SK-N-SH treated with all-trans-retinoic acid at 6 μM for 48 hours (cell line): ENCODE results near the gene KAT6B.

Source experiments
- CREB5 ChIP-seq: fragments of 250-450 bp; sonication (Bioruptor Pico); IDR thresholded peaks from 2 replicates; pipeline ENCODE4 v1.5.1; 2020; ENCODE audit warnings: low read depth, mild to moderate bottlenecking, moderate library complexity
- CSDC2 ChIP-seq: fragments of 250-450 bp; sonication (Bioruptor Pico); IDR thresholded peaks from 2 replicates; pipeline ENCODE4 v1.5.0; 2020; ENCODE audit warnings: mild to moderate bottlenecking, moderate library complexity
- CSRNP3 ChIP-seq: fragments of 250-450 bp; sonication (Bioruptor Pico); IDR thresholded peaks from 2 replicates; pipeline ENCODE4 v1.5.1; 2021; ENCODE audit warnings: mild to moderate bottlenecking, moderate library complexity
- ISL1 ChIP-seq: fragments of 250-450 bp; sonication (Bioruptor Pico); IDR thresholded peaks from 2 replicates; pipeline ENCODE4 v2.1.2; 2022; ENCODE audit warnings: mild to moderate bottlenecking, moderate library complexity
- PPARA ChIP-seq: fragments of 250-450 bp; sonication (Bioruptor Pico); IDR thresholded peaks from 2 replicates; pipeline ENCODE4 v1.5.0; 2020; ENCODE audit warnings: mild to moderate bottlenecking, borderline replicate concordance
- RARB ChIP-seq: fragments of 250-450 bp; sonication (Bioruptor Pico); IDR thresholded peaks from 2 replicates; pipeline ENCODE4 v1.8.0; 2021; ENCODE audit warnings: mild to moderate bottlenecking, moderate library complexity
- SNAI2 ChIP-seq: fragments of 250-450 bp; sonication (Bioruptor Pico); IDR thresholded peaks from 2 replicates; pipeline ENCODE4 v1.5.0; 2020; ENCODE audit warnings: mild to moderate bottlenecking, moderate library complexity
- TSHZ2 ChIP-seq: fragments of 250-450 bp; sonication (Bioruptor Pico); IDR thresholded peaks from 2 replicates; pipeline ENCODE4 v1.5.0; 2020; ENCODE audit warnings: mild to moderate bottlenecking, moderate library complexity
- ZC3H10 ChIP-seq: fragments of 250-450 bp; sonication (Bioruptor Pico); IDR thresholded peaks from 2 replicates; pipeline ENCODE4 v1.5.1; 2021; ENCODE audit warnings: mild to moderate bottlenecking, moderate library complexity
- ZFP3 ChIP-seq: fragments of 250-450 bp; sonication (Bioruptor Pico); IDR thresholded peaks from 2 replicates; pipeline ENCODE4 v1.5.0; 2020; ENCODE audit warnings: mild to moderate bottlenecking, moderate library complexity
- ZFP30 ChIP-seq: fragments of 450-650 bp; formaldehyde crosslinking; IDR thresholded peaks from 2 replicates; pipeline ENCODE4 v1.5.0; 2022; ENCODE audit warnings: mild to moderate bottlenecking, moderate library complexity
- ZNF565 ChIP-seq: fragments of 450-650 bp; formaldehyde crosslinking; conservative IDR thresholded peaks from 2 replicates; pipeline ENCODE4 v1.5.0; 2020; ENCODE audit warnings: low read depth, mild to moderate bottlenecking, moderate library complexity
- ZNF70 ChIP-seq: fragments of 450-650 bp; formaldehyde crosslinking; IDR thresholded peaks from 2 replicates; pipeline ENCODE4 v1.5.0; 2020; ENCODE audit warnings: mild to moderate bottlenecking, moderate library complexity
- TF ChIP-seq, protein P1 (sequence below): fragments of 250-450 bp; sonication (Bioruptor Pico); IDR thresholded peaks from 2 replicates; pipeline ENCODE4 v1.8.0; 2020; ENCODE audit warnings: mild to moderate bottlenecking, moderate library complexity, borderline replicate concordance

DNA sequence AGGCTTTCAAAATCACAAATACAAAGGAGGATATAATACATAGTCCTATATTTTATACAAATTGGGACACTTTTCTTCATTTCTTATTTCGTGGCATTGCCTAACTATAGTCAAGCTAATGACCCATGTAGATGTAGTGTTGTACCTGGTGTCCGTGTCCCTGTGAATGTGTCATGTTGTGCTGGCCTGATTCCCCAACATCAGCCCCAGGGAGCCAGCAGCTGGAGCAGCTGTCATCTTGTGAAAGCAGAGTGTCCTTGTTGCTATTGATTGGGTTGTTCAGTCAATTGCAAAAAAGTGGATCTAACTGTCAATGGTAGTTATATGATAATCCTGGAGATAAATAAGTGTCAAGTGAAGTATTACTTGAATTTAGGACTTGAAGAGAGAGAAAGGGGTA lies 86.3 kb downstream of the KAT6B start:
- TF ChIP-seq CSDC2 (CRISPR knock-in tag) (no peak), CREB5 (CRISPR knock-in tag) (no peak), SNAI2 (CRISPR knock-in tag) (no peak), ZFP30 (CRISPR knock-in tag) (no peak), ZC3H10 (CRISPR knock-in tag) (no peak), PPARA (no peak), ZFP3 (CRISPR knock-in tag) (no peak), TSHZ2 (CRISPR knock-in tag) (no peak), RARB (CRISPR knock-in tag) (no peak), ZNF70 (CRISPR knock-in tag) (no peak), CSRNP3 (CRISPR knock-in tag) (no peak), ISL1 (CRISPR knock-in tag) (no peak), ZNF565 (CRISPR knock-in tag) (no peak)
- TF ChIP-seq, protein P1, sequence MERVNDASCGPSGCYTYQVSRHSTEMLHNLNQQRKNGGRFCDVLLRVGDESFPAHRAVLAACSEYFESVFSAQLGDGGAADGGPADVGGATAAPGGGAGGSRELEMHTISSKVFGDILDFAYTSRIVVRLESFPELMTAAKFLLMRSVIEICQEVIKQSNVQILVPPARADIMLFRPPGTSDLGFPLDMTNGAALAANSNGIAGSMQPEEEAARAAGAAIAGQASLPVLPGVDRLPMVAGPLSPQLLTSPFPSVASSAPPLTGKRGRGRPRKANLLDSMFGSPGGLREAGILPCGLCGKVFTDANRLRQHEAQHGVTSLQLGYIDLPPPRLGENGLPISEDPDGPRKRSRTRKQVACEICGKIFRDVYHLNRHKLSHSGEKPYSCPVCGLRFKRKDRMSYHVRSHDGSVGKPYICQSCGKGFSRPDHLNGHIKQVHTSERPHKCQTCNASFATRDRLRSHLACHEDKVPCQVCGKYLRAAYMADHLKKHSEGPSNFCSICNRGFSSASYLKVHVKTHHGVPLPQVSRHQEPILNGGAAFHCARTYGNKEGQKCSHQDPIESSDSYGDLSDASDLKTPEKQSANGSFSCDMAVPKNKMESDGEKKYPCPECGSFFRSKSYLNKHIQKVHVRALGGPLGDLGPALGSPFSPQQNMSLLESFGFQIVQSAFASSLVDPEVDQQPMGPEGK (CRISPR knock-in tag), result no peak
